Stomach (tissue), 9 donors: Measurements from ENCODE around the gene CRKL. TPM values are rescaled to one million over a fixed set of nuclear protein-coding genes. Genes with fewer than 3 reads are reported as not detected.
"Not testable (repeated sequence)": the region's sequence is repeated elsewhere in the genome, so short reads cannot be mapped to it uniquely, and the experiment has no call there.

Experiments
- DNase-seq, 2 donors: peaks; one replicate each; pipeline versions ENCODE4 v3.0.0 to v3.0.0-alpha.2; 2013 to 2019
- H3K27ac ChIP-seq, 5 donors: fragments of 200-600 bp in 4 of 5; sonication (generic) in 4 of 5; one replicate each; pipeline ENCODE4 v1.5.1; 2013 to 2019; ENCODE audit warnings: mild to moderate bottlenecking in 1 of 5, moderate library complexity in 1 of 5
- H3K27me3 ChIP-seq, 3 donors: fragments of 200-600 bp; sonication (generic); one replicate each; pipeline ENCODE4 v1.5.1; 2017 to 2019; ENCODE audit warnings: mixed run types in 1 of 3
- H3K36me3 ChIP-seq, 4 donors: fragments of 200-600 bp; sonication (generic); 1 replicate in 3 of 4; 2 replicates in 1 of 4; pipeline ENCODE4 v1.5.1; 2016 to 2019
- H3K4me1 ChIP-seq, 4 donors: fragments of 200-600 bp; sonication (generic); one replicate each; pipeline ENCODE4 v1.5.1; 2016 to 2019
- H3K4me3 ChIP-seq, 4 donors: fragments of 200-600 bp; sonication (generic) in 3 of 4; one replicate each; pipeline ENCODE4 v1.5.1; 2016 to 2019; ENCODE audit warnings: mild to moderate bottlenecking in 1 of 4
- H3K9me3 ChIP-seq, 4 donors: fragments of 200-600 bp; sonication (generic); one replicate each; pipeline ENCODE4 v1.5.1; 2016 to 2019
- CTCF ChIP-seq, 7 experiments: fragments of 450-650 bp in 4 of 7; fragments of 200-600 bp in 3 of 7; sonication (generic) in 3 of 7; IDR thresholded peaks; one replicate each; pipeline ENCODE4 v1.5.1; 2016 to 2019; ENCODE audit warnings: antibody characterized with exemption in 7 of 7, control low read depth in 2 of 7, mild to moderate bottlenecking in 1 of 7
- EP300 ChIP-seq: sonication (generic); formaldehyde crosslinking; IDR thresholded peaks from one replicate; pipeline ENCODE4 v1.6.1; 2017; ENCODE audit warnings: antibody characterized with exemption
- POLR2A ChIP-seq, 4 donors: fragments of 450-650 bp; IDR thresholded peaks; one replicate each; pipeline ENCODE4 v1.6.1; 2016; ENCODE audit warnings: antibody characterized with exemption in 4 of 4, control low read depth in 2 of 4, mild to moderate bottlenecking in 1 of 4, moderate library complexity in 1 of 4
- POLR2AphosphoS5 ChIP-seq, 3 donors: sonication (generic); formaldehyde crosslinking; IDR thresholded peaks; one replicate each; pipeline ENCODE4 v1.6.1; 2016; ENCODE audit warnings: antibody characterized with exemption in 3 of 3
- WGBS, 5 donors: extraction: QIAGEN DNeasy Blood & Tissue Kit in 3 of 5; methylation state at CpG; one replicate each; pipeline versions ENCODE4 v1.1.5 to v1.1.7; 2013 to 2018; 5-methylcytosine and 5-hydroxymethylcytosine counted together
- intact Hi-C: fragments of 100-400 bp; cut with DNase I; formaldehyde crosslinking; loops from one replicate; pipeline ENCODE4 v1.15.1; 2023; ENCODE audit warnings: low total_unique reads
- polyA plus RNA-seq, 3 donors: library from polyadenylated mRNA; stranded (reverse); fragments of 200-250 nt; gene quantifications; one replicate each; pipeline ENCODE4 v1.2.3, GENCODE V29; 2013
- total RNA-seq, 5 donors: library from RNA; depleted of rRNA; stranded (reverse); fragments of >200 nt; gene quantifications; one replicate each; pipeline versions ENCODE4 v1.1.0 to v1.2.3, GENCODE V29; 2014 to 2016
- donor health status: healthy with polysubstance abuse.
- donor health status: Bipolar disorder and iron deficiency.
- donor health status: healthy.

Gene CRKL
- total and polyA plus RNA-seq, 8 donors, result 11.6 to 60.3 (median 21.6) TPM

DNA sequence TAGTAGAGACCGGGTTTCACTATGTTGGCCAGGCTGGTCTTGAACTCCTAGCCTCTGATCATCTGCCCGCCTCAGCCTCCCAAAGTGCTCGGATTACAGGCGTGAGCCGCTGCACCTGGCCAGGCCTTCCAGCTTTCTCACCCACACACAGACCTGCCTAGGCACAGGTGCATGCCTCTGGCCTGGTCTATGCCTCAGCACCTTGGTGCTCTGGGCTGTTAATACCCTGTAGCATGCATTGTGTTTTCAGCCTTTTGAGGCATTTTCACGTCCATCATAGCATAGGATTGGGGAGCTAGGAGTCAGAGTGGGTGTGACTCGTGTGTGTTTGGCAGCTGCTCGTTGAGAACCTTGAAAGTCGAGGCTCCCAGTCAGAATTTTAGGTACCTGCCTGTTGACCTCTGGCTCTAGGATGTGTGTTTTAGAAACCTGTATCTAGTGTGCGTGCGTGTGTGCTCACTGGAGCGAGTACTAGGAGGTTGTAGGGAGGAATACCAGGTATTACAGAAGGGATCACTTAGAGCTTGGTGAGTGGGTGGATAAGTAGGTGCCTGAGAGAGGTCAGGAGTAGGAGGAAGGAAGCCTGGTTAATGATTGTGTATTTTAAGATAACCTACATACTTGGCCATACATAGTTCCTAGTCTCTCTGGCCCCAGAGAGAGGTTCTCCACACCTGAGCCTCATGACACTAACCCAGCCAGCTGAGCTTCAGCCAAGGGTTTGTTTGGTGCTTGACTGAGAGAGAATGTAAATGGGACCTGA lies 20.0 kb downstream of the CRKL start:
- Histone ChIP-seq H3K4me1 (peaks cover 32 to 86% (median 66%) of the 10 kb centered on the region in 4 donors), H3K27me3 (no peaks in the 10 kb centered on the region), H3K4me3 (no peak overlapping the region), H3K9me3 (no peaks in the 10 kb centered on the region), H3K27ac (peak overlapping the region in 3 of 5 donors; percentile 2 to 18 (median 15)), H3K36me3 (peaks cover 3 to 41% (median 36%) of the 10 kb centered on the region in 4 donors)
- WGBS, 5 donors, result 42 to 61% (median 50%) methylated on average over 12 of the region's 12 CpGs
- DNase-seq, result peak; percentile 46 to 80
- no peak for TF ChIP-seq EP300
- no peak for TF ChIP-seq POLR2A (IDR thresholded peaks at IDR 0.05)
- no peak for TF ChIP-seq CTCF (IDR thresholded peaks at IDR 0.05)
- no peak for TF ChIP-seq POLR2AphosphoS5 (IDR thresholded peaks at IDR 0.05)
- intact Hi-C loops, result no loop called here

DNA sequence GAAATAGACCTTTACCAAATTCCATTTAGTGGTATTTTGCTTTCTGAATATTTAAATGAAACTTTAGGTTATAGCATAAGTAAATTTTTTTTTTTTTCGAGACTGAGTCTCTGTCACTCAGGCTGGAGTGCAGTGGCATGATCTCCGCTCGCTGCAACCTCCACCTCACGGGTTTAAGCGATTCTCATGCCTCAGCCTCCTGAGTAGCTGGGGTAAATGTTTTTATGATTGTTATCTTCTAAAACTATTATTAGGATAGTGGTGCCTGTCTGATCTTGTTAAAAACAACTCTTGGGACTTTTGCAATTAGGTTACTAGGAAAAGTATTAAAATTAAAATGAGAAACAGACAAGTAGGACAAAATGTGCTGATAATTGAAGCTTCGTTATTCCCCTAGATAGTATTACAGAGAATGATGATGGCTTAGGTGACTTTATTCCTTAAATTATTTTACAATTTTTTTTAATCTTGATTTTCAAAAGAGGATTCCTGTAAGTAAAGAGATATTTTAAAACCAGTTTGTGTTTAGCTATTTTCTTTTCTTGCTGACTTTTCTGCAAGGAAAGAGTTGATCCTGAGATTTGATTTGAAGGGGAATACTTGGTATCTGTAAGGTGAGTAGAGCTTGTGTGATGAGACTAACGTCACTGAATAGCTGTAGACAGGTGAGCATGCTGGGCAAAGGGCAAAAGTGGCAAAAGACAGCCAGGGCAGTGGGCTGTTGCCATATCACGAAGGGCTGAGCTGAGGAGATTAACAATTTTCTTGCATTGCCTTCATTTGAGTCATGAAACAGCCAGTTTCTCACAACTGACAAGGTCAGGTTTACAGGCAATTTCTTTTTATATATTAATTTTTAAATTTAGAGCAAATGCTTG lies 20.8 kb downstream of the CRKL start:
- Histone ChIP-seq H3K9me3 (no peaks in the 10 kb centered on the region), H3K27me3 (no peaks in the 10 kb centered on the region), H3K36me3 (peaks cover 3 to 41% (median 36%) of the 10 kb centered on the region in 4 donors), H3K4me1 (peaks cover 32 to 89% (median 65%) of the 10 kb centered on the region in 4 donors), H3K27ac (peak overlapping the region in 2 of 5 donors; percentile 2 to 15), H3K4me3 (no peak overlapping the region)
- DNase-seq, result no peak
- TF ChIP-seq CTCF (IDR thresholded peaks at IDR 0.05) (no peak), POLR2AphosphoS5 (IDR thresholded peaks at IDR 0.05) (no peak), POLR2A (IDR thresholded peaks at IDR 0.05) (no peak), EP300 (no peak)
- WGBS, 5 donors, result 61 to 70% (median 63%) methylated on average over 8 of the region's 8 CpGs
- intact Hi-C loops, result no loop called here

DNA sequence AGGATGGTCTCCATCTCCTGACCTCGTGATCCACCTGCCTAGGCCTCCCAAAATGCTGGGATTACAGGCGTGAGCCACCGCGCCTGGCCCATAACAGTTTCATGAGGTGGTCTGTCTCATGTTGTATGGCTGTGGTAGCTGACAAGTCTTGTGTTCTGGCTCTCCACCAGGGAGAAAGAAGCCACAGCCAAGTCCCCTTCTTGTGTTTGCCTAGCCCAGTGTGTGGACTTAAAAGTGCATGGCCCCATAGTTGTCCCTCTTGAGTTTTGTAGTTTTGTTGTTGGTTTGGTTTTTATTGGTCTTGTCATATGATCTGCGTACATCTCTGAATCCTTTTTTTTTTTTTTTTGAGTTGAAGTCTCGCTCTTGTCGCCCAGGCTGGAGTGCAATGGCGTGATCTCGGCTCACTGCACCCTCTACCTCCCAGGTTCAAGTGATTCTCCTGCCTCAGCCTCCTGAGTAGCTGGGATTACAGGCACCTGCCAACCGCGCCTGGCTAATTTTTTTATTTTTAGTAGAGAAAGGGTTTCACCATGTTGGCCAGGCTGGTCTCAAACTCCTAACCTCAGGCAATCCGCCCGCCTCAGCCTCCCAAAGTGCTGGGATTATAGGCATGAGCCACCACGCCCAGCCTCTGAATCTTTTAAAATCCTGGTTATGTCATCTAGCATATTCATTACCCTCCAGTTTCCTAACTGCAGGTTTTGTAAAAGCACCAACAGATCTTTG lies 22.4 kb downstream of the CRKL start:
- DNase-seq, H3K9me3 ChIP-seq, intact Hi-C loops, H3K4me3 ChIP-seq, H3K27me3 ChIP-seq: not testable (repeated sequence)
- peak overlapping the region in 1 of 5 donors; percentile 32 for H3K27ac ChIP-seq
- peaks cover 32 to 83% (median 66%) of the 10 kb centered on the region in 4 donors for H3K4me1 ChIP-seq
- 93 to 98% (median 96%) methylated on average over 14 of the region's 14 CpGs for WGBS, 5 donors
- H3K36me3 ChIP-seq, result peaks cover 3 to 31% (median 24%) of the 10 kb centered on the region in 4 donors

GRCh38 chr22:20940186-20940651 lies 23.0 kb downstream of the CRKL start:
- Histone ChIP-seq H3K36me3 (peaks cover 3 to 25% (median 19%) of the 10 kb centered on the region in 4 donors), H3K27ac (peak overlapping the region in 1 of 5 donors; percentile 32), H3K9me3 (no peaks in the 10 kb centered on the region), H3K27me3 (no peaks in the 10 kb centered on the region), H3K4me3 (no peak overlapping the region), H3K4me1 (peaks cover 32 to 87% (median 70%) of the 10 kb centered on the region in 4 donors)
- TF ChIP-seq POLR2AphosphoS5 (IDR thresholded peaks at IDR 0.05) (no peak), POLR2A (IDR thresholded peaks at IDR 0.05) (no peak), CTCF (IDR thresholded peaks at IDR 0.05) (no peak), EP300 (no peak)
- WGBS, 5 donors, result 69 to 79% (median 72%) methylated on average over 3 of the region's 3 CpGs
- peak in 1 of 2 donors; percentile 10 for DNase-seq
- intact Hi-C loops, result no loop called here
